ENCODE data around the gene NUDT2.
"Not testable (repeated sequence)": the region's sequence is repeated elsewhere in the genome, so short reads cannot be mapped to it uniquely, and the experiment has no call there.

NUDT2 gene

DNA sequence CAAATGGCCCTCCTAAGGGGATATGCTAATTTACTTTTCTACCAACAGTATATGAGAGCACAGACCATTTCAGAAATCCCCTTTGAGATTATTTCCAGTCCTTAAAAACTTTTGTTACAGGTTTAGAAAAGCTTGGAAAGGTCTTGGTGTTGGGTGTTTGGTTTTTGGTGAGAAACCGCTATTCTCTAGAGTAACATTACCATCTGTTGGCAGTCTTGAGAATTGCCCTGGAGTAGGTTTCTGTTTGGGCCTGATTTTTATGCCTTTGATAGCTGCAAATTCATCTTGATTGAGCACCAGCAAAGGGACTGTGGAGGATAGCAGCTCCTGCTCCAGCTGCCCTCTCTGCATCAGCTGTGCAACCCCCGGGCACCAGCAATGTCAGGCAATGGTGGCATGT, 8.0 kb downstream of the NUDT2 start:
- no peak for DNase-seq

GRCh38 chr9:34338079-34338478, 8.7 kb downstream of the NUDT2 start:
- DNase-seq = not testable (repeated sequence)

- no peak for DNase-seq
Observed at GRCh38 chr9:34338665-34339385, 9.5 kb downstream of the NUDT2 start.

- DNase-seq = no peak
Observed at GRCh38 chr9:34341659-34342295, 12.4 kb downstream of the NUDT2 start.

- no peak for DNase-seq
Observed at GRCh38 chr9:34343090-34343489, 13.7 kb downstream of the NUDT2 start.

DNA sequence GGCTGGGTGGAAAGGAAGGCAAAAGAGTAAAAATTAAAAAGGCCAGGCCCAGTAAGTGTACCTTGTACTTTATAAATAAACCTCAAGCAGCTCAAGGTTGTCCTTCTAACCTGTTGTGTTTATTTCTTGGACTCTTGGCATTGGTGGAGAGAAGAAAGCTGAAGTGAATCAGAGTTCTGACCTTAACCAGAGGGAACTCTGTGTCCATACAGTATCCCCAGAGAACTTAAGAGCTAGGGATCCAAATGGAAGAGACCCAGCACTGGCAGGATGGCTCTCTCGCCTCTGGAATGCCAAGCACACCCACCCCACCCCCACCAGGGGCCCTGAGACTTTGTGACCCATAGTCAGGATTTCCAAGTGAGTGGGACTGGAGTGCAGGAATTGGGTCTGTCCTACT, 14.2 kb downstream of the NUDT2 start:
- no peak for DNase-seq

DNA sequence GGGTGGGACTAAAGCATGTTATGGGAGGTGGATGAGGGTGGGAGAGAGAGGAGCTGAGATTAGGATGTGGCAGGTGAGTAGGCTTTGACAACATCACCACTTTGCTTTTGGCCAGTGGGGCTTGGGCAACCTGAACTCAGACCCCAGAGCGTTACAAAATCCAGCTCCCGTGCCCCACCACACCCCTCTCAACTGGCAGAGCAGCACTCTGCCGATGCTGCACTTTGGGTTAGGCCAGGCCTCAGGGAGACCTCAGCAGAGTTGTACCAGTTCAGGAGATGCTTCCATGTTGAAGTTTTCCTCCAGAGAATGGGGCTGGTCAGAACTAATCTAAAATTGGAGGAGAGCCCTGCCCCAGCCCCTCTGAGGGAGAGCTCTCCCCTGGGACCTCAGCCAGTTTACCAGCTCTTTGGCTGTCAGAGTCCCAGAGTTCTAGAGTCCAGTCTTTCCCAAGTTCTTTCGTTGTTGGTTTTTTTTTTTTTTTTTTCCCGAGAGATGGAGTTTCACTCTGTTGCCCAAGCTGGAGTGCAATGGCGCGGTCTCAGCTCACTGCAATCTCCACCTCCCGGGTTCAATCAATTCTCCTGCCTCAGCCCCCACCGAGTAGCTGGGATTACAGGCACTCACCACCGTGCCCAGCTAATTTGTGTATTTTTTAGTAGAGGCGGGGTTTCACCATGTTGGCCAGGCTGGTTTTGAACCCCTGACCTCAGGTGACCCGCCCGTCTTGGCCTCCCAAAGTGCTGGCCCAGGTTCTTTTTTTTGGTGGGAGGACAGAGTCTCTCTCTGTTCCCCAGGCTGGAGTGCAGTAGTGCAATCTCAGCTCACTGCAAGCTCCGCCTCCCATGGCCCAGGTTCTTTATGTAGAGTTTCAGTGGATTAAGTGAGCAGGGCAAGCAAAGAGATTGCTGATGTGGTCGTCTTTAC, 17.8 kb downstream of the NUDT2 start:
- DNase-seq = no peak

GRCh38 chr9:34347800-34348158, 18.4 kb downstream of the NUDT2 start:
- no peak for DNase-seq

- DNase-seq = no peak
Observed at GRCh38 chr9:34349324-34349723, 20.0 kb downstream of the NUDT2 start.

DNA sequence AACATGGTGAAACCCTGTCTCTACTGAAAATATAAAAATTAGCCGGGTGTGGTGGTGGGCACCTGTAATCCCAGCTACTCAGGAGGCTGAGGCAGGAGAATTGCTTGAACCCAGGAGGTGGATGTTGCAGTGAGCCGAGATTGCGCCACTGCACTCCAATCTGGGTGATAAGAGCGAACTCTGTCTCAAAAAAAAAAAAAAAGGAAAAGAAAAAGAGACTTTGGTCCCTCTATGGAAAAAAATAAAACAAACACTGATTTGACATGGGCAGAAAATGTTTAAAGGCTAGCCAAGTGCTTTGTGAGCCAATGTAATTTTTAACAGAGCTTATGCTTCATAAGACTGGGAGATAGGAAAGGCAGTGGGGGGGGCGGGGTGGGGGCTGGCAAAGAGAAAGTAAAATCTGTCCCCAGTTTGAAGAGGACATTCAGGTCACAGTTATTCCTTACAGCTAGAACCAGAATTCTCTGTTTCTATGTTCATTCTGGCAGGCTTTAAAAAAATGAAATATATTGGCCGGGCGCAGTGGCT, 22.8 kb downstream of the NUDT2 start:
- DNase-seq = not testable (repeated sequence)

DNA sequence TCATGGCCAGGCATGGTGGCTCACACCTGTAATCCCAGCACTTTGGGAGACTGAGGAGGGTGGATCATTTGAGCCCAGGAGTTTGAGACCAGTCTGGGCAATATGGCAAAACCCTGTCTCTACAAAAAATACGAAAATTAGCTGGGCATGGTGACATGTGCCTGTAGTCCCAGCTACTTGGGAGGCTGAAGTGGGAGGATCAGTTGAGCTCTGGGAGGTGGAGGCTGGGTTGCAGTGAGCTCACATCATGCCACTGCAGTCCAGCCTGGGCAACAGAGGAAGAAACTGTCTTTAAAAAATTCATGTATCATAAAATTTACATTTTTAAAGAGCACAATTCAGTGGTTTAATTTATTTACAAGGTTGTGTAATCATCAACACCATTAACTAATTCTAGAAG, 23.6 kb downstream of the NUDT2 start:
- DNase-seq = not testable (repeated sequence)

GRCh38 chr9:34362614-34363214, 33.3 kb downstream of the NUDT2 start:
- no peak for DNase-seq

- no peak for DNase-seq
Observed at GRCh38 chr9:34363619-34364351, 34.4 kb downstream of the NUDT2 start.

GRCh38 chr9:34365282-34365681, 35.9 kb downstream of the NUDT2 start:
- DNase-seq = no peak

GRCh38 chr9:34366365-34366764, 37.0 kb downstream of the NUDT2 start:
- DNase-seq = no peak

GRCh38 chr9:34367751-34368410, 38.5 kb downstream of the NUDT2 start:
- not testable (repeated sequence) for DNase-seq

DNA sequence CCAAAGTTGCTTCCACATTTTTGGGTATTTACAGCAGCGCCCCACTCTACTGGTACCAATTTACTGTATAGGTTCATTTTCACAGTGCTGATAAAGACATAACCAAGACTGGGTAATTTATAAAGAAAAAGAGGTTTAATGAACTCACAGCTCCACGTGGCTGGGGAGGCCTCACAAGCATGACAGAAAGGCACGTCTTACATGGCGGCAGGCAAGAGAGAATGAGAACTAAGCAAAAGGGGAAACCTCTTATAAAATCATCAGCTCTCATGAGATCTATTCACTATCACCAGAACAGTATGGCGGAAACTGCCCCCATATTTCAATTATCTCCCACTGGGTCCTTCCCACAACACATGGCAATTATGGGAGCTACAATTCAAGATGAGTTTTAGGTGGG, 39.4 kb downstream of the NUDT2 start:
- not testable (repeated sequence) for DNase-seq

- no peak for DNase-seq
Observed at GRCh38 chr9:34369636-34370035, 40.3 kb downstream of the NUDT2 start.

DNA sequence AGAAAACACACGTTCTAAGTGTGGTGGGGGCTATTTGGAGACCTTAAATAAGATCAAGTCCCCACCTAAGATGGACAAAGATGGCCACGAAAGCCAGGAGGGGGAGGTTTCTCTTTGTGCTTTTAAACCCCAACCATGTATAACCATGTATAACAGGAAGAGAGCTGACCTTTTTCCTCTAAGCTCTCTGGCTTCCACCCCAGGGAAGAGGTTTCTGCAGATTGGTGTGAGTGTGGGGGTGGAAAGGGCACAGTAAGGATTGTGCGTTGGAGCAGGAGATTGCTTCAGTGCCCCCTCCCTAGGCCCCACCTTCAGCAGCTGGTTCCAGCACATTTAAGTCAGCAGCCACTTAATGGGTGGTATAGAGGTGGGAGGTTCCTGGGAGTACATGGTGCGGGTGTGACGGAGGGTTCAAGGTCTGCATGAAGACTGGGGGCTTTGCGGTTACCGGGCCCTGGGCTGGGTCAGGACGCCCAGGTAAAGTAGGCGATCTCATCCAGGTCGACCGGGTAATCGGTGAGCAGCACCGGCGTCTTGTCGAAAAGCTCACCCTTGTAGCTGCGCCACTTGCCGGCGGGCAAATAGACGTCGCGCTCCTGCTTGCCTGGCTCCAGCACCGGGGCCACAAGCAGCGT, 41.1 kb downstream of the NUDT2 start:
- no peak for DNase-seq

- DNase-seq = no peak
Observed at GRCh38 chr9:34370970-34371880, 41.9 kb downstream of the NUDT2 start.
